GM21576 (cell line): Measurements from ENCODE around the gene DNASE1.

Experiments used
- ATAC-seq: cut with Tn5 transposase; IDR thresholded peaks from one replicate; pipeline ENCODE4 v1.9.1; 2021; ENCODE audit warnings: mild to moderate bottlenecking, moderate library complexity; ENCODE audit not compliant: unreplicated experiment

Gene DNASE1

DNA sequence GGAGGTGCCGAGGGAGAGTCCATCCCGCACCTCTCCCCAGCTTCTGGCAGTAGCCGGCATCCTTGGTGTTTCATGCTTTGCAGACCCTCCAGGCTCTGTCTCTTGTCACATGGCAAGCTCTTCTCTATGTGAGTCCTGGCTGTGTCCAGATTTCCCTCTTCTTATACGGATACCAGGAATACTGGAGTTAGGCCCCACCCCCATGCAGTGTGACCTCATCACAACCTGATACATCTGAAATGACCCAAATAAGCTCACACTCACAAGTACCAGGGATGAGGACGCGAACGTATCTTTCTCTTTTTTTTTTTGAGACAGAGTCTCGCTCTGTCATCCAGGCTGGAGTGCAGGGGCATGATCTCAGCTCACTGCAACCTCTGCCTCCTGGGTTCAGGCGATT lies 39.6 kb downstream of the DNASE1 start:
- no peak for ATAC-seq

DNA sequence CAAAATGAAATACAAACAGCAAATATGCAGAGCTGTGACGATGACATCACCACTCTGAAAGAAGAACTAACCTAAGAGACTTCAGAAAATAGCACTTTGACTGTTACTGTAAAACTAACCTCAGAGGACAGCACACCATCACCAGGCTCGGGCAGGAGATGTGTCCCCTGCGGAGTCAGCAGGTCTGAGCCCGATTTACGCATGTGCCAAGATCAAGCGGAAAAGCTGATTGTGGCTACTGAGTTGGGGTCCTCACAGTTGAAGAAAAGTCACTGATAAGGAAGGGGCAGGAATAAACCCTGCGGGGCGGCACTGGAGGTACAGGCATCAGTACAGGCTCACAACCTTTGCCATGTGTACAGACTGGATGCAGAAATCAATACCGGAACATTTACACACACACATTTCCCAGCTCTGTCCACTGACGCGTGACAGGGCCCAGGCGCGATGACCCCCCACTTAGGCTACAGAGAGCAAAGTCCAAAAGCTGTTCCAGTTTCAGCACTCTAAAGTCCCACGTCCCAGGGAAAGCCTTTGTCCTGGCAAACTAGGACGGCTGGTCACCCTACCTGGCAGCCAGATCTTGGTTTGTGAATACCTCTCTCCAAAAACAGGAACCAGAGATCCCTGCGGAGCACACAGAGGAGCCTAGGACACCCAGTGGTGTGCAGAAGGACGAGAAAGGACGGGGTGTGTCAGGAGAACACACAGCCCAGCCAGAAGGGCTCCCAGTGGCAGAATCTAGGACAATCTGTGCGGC lies 41.3 kb downstream of the DNASE1 start:
- no peak for ATAC-seq

DNA sequence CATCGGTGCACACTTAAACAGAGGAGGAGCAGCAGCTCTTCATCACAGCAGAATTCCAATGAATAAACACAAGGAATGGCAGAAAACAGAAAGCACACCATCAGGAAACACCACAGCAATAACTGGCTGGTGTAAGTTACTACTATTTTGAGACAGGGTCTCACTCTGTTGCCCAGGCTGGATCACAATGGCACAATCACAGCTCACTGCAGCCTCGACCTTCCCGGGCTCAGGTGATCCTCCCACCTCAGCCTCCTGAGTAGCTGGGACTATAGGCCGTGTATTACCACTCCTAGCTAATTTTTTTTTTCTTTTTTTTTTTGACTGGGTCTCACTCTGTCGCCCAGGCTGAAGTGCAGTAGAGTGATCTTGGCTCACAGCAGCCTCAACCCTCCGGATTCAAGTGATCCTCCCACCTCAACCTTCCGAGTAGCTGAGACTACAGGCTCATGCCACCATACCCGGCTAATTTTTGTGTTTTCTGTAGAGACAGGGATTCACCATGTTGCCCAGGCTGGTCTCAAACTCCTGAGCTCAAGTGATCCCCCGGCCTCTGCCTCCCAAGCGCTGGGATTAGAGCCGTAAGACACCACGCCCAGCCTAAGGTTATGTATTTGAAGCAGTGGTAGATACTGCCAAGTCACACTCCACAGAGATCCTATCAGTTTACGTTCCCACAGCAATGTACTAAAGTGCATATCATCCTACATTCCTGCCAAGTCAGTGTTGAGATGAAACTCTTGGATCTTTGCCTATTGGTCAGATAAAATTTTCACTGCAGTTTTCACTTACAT lies 42.1 kb downstream of the DNASE1 start:
- no peak for ATAC-seq

DNA sequence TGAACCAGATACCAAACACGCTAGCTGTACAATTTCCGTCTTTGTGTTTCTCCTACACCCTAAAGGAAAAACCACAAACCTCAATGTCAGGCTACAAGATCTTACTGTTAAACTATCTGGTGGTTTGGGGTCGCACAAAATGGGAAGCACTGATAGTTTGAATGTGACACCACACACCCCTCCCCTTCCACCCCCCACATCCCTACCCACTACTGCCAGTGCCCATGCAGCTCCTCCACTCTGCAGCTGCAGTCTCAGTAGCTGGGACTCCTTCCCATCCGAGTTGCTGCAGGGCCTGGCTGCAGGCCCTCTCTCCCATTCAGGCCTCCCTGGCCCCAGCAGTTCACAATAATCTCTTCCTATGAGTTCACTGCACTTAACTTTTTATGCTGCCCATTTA lies 44.5 kb downstream of the DNASE1 start:
- ATAC-seq = no peak

DNA sequence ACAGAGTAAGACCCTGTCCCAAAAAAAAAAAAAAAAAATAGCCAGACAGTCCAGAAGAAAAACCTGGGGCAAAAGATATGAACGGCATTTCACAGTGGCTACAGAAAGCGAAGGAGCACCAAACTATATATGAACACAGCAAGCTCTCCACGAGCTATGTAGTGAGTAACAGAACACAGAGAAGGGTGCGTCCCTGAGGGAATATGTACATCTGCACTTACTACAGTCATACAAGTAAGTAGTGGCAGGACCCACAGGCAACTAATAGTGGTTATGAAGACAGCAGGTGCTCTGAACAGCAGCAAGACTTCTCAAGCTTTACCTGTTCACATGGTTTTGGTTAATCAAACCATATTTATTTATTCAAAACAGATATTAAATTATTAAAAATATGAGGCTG lies 47.0 kb downstream of the DNASE1 start:
- ATAC-seq = no peak

DNA sequence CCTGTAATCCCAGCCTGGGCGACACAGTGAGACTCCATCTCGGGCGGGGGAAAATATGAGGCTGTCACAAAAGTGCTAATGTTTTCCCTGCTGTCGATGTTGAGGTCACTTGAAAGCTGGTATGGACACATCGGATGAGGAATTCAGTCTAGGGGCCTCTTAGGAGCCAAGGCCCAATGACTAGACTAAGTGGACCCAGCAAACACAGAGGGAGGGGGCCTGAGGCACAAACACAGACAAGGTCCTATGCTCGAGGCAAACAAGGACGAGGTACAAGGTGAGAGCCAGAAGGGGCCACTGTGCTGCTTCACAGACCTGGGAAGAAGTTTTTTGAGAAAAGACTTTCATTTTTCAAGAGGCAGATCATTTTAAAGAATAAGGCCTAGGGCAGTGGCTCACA lies 47.6 kb downstream of the DNASE1 start:
- no peak for ATAC-seq

DNA sequence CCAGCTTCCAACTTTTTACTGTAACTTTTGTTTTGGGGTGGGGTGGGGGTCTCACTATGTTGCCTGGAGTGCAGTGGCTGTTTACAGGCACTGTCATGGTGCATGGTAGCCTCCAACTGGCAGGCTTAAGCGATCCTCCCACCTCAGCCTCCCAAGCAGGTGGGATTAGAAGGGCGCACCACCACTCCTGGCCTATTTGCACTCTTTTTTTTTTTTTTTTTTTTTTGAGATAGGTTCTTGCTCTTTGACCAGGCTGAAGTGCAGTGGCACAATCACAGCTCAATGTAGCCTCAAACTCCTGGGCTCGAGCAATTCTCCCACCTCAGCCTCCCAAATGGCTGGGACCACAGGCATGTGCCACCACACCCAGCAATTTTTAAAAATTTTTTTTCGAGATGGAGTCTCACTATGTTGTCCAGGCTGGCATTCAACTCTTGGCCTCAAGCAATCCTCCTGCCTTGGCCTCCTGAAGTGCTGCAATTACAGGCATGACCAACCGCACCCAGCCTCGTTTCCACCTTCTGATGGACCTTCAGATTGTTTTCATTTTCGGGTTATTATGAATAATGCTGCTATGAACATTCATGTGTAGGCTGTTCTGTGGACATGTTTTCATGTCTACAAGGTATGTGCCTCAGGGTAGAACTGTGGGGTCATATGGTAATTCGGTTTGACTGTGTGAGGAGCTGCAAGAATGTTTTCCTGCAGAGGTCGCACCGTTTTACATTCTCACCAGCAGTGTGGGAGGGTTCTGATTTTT lies 51.9 kb downstream of the DNASE1 start:
- no peak for ATAC-seq
